Measurements from ENCODE around the gene PDXDC1. TPM values are rescaled to one million over a fixed set of nuclear protein-coding genes. Genes with fewer than 3 reads are reported as not detected.
"Not testable (repeated sequence)": the region's sequence is repeated elsewhere in the genome, so short reads cannot be mapped to it uniquely, and the experiment has no call there.

PDXDC1 gene
- total and polyA plus RNA-seq, 2 experiments from 2014 or later, result 77.6 to 84.6 TPM

DNA sequence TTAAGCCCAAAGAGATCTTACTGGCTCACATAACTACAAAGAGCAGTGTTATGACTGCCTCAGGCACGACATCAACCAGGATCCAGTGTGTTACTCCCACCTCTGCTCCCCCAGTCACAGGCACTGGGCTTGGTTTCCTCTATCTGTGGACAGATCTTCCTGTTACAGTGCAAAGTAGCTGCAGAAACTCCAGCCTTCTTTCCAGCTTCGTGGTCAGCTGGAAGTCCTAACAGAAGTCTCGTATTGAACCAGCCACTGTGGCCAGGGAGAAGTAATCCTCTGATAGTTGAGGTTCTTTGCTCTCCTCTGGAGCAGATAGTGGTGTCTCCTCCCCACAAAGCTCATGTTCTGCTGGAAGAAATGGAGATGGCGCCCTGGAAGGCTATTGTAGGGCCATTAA, 41.5 kb downstream of the PDXDC1 start:
- not testable (repeated sequence) for H3K27ac ChIP-seq; H3K4me3 ChIP-seq; H3K4me1 ChIP-seq (ENCODE audit: low read depth); H3K9me3 ChIP-seq (ENCODE audit: low read depth); H3K27me3 ChIP-seq
- peaks cover 32% of the 10 kb centered on the region for H3K36me3 ChIP-seq
- DNase-seq (ENCODE audit: low read depth in 1 of 2, low spot score in 1 of 2), result peak in 1 of 2 donors; percentile 28

DNA sequence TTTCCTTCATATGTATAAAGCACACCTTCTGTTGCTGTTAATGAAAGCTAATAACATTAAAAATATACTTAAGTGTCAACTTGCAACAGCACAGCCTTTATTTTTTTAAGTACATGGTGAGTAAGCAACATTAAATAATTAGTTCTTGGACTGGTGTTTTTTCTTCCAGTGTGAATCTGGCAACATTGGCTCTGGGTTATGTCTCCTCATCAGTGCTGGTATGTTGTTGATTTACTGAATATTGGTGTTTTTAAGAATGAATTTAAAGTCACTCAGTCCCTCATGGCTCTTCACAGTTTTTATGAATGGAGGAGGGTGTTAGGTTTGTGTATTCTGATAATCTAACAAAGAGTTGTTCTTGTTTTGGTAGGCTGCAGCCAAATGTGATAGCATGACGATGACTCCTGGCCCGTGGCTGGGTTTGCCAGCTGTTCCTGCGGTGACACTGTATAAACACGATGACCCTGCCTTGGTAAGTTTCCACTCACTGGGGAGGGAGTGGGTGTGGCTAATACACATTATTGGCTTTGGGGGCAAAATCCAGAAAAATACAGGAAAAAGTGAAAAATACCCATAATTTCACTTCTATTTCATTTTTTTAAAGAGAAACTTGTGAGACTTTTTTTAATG, 42.2 kb downstream of the PDXDC1 start:
- peaks cover 33% of the 10 kb centered on the region for H3K36me3 ChIP-seq
- not testable (repeated sequence) for H3K27me3 ChIP-seq; H3K27ac ChIP-seq; H3K9me3 ChIP-seq (ENCODE audit: low read depth); H3K4me3 ChIP-seq; H3K4me1 ChIP-seq (ENCODE audit: low read depth)
- DNase-seq (ENCODE audit: low read depth in 1 of 2, low spot score in 1 of 2), result peak in 1 of 2 donors; percentile 69

DNA sequence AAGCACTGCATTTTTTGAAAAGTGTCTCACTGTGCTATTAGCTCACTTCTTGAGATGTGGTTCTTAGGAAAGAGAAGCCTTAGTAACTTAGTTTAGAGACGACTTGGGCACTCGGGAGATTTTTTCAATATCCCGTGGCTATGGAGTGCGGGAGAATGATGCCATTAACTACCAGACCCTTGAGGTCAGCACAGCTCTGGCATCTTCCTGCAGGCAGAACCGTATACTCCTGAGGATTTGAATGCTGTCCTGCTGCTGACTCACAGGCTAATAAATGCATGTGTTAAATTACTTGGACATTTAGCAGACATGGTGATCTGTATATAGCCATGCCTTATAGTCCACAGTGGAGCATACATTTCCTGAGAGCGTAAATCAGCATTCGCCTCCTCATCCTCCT, 46.6 kb downstream of the PDXDC1 start:
- DNase-seq (ENCODE audit: low read depth in 1 of 2, low spot score in 1 of 2), result not testable (repeated sequence)

DNA sequence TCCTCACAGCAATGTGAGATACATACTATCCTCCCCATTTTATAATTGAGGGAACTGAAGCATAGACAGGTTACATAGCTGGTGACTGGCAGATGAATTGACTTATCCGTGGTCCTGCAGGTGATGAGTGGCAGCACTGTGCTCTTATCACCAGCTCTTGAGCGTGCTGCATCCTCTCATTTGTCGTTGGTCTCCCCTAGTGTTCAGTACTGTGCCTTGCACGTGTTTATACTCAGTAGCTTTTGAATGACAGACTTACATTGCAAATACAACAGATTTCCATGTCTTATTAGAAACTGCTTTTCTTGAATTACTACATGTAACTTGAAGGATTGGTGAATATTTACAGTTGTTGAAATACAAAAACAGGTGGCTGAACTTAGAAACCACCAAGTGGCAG, 47.4 kb downstream of the PDXDC1 start:
- H3K4me3 ChIP-seq; H3K9me3 ChIP-seq (ENCODE audit: low read depth); H3K27ac ChIP-seq; H3K27me3 ChIP-seq; H3K4me1 ChIP-seq (ENCODE audit: low read depth): not testable (repeated sequence)
- DNase-seq (ENCODE audit: low read depth in 1 of 2, low spot score in 1 of 2), result peak; percentile 33 to 59
- TF ChIP-seq, protein P1, sequence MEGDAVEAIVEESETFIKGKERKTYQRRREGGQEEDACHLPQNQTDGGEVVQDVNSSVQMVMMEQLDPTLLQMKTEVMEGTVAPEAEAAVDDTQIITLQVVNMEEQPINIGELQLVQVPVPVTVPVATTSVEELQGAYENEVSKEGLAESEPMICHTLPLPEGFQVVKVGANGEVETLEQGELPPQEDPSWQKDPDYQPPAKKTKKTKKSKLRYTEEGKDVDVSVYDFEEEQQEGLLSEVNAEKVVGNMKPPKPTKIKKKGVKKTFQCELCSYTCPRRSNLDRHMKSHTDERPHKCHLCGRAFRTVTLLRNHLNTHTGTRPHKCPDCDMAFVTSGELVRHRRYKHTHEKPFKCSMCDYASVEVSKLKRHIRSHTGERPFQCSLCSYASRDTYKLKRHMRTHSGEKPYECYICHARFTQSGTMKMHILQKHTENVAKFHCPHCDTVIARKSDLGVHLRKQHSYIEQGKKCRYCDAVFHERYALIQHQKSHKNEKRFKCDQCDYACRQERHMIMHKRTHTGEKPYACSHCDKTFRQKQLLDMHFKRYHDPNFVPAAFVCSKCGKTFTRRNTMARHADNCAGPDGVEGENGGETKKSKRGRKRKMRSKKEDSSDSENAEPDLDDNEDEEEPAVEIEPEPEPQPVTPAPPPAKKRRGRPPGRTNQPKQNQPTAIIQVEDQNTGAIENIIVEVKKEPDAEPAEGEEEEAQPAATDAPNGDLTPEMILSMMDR (IDR thresholded peaks at IDR 0.05; ENCODE audit: low read depth, low read length), result peak; percentile 38
- H3K36me3 ChIP-seq, result peaks cover 56% of the 10 kb centered on the region

More for the DNA sequence above, 46.6 kb downstream of the PDXDC1 start:
- H3K4me1 ChIP-seq (ENCODE audit: low read depth); H3K9me3 ChIP-seq (ENCODE audit: low read depth); H3K27me3 ChIP-seq; H3K4me3 ChIP-seq; H3K27ac ChIP-seq: not testable (repeated sequence)
- peaks cover 61% of the 10 kb centered on the region for H3K36me3 ChIP-seq

DNA sequence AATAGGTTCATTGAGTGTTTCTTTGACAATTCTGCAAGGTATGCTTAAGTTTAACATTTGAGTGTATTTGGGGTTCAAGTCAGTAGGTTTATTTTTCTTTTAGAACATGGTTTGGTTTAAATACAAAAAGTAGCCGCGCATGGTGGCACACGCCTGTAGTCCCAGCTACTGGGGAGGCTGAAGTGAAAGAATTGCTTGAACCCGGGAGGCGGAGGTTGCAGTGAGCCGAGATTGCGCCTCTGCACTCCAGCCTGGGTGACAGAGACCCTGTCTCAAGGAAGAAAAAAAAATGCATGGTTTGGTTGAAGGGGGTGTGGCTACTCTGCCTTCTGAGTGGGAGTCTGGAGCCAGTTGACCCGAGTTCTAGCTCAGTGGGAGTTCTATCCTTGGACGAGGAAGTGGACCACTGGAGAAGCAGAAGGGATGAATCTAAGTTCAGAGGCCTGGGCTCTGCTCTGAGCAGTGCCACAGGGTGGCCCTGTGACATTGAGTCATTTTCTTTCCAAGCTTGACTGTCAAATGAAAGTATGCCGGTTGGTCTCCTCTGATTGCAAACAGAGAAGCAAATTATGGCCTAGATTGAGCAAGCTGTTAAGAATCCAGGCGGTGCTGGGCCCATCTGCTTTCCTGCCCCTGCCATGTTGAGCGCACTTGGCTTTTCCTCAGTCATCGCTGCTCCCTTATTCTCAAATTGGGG, 48.7 kb downstream of the PDXDC1 start:
- not testable (repeated sequence) for H3K4me1 ChIP-seq (ENCODE audit: low read depth); H3K4me3 ChIP-seq; H3K27me3 ChIP-seq; H3K9me3 ChIP-seq (ENCODE audit: low read depth); H3K27ac ChIP-seq; DNase-seq (ENCODE audit: low read depth in 1 of 2, low spot score in 1 of 2)
- H3K36me3 ChIP-seq, result peaks cover 50% of the 10 kb centered on the region

DNA sequence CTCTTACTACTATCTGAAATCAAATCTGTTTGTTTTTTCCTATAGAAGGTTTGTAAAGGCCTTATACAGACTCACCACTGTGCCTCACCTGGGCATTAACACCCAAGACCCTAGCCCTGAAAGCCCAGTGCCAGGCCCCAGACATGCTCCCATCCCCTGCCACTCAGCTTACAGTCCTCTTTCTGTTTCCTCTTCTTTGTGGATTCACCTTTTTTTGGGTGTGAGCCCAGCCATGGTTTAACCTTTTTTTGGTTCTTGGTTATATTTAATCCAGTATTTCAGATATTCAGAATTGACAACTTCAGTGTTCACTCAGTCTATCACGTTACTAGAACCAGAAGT, 50.0 kb downstream of the PDXDC1 start:
- not testable (repeated sequence) for DNase-seq (ENCODE audit: low read depth in 1 of 2, low spot score in 1 of 2); H3K4me1 ChIP-seq (ENCODE audit: low read depth); H3K4me3 ChIP-seq; H3K27me3 ChIP-seq; H3K9me3 ChIP-seq (ENCODE audit: low read depth); H3K27ac ChIP-seq
- H3K36me3 ChIP-seq, result peaks cover 52% of the 10 kb centered on the region

DNA sequence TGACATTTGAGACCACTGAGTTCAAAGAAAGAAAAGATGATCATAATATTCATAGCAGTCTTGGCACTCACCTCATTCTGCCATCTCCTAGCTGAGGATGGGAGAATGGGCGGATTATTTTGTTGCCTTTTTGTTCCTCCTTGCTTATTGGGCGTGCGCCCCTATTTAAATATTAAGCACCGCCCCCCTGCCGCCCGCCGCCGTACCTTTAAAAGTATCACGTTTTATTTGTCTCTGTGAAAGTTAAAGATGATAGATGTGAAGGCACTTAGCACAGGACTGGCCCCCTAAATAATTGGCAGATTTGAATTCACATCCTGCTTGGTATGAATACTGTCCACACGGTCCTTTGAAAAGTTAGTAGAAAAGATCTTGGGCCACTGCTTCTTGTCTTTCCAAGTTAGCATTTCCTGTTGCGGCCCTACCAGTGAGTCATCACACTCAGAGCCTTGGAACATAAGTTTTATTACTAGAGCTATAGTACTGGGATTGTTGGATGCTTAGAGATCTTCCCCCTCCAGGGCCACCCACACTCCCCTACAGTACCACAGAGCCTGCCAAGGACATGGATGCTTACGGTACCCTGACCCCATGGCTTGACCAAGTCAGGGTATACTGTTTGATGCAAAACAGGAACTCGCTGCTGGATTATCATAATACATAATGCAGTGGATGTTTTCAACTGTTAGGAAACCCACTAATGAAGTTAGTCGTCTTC, 50.6 kb downstream of the PDXDC1 start:
- not testable (repeated sequence) for H3K4me1 ChIP-seq (ENCODE audit: low read depth); H3K27ac ChIP-seq; H3K9me3 ChIP-seq (ENCODE audit: low read depth); H3K27me3 ChIP-seq; H3K4me3 ChIP-seq
- H3K36me3 ChIP-seq, result peaks cover 51% of the 10 kb centered on the region
- peak in 1 of 2 donors; percentile 85 for DNase-seq (ENCODE audit: low read depth in 1 of 2, low spot score in 1 of 2)

DNA sequence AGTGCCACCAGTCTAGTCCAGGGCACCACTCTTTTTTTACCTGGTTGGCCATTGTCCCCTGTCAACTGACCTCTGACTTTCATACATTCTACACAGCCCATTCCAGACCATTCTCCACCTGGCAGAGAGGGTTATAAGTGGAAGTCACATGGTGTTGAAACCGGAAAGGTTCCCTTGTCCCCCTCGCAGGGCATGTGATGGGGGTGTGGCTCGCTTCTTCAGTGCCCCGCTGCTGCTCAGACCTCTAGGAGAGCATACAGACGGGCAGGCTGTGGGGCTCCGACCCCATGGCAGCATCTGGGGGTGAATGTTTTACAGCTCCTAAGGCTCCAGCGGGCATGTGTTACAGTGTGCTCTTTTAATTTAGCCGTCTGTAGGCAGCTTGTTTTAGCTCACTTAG, 52.2 kb downstream of the PDXDC1 start:
- not testable (repeated sequence) for H3K4me3 ChIP-seq; H3K4me1 ChIP-seq (ENCODE audit: low read depth); H3K9me3 ChIP-seq (ENCODE audit: low read depth); H3K27me3 ChIP-seq; H3K27ac ChIP-seq; DNase-seq (ENCODE audit: low read depth in 1 of 2, low spot score in 1 of 2)
- H3K36me3 ChIP-seq, result peaks cover 55% of the 10 kb centered on the region

DNA sequence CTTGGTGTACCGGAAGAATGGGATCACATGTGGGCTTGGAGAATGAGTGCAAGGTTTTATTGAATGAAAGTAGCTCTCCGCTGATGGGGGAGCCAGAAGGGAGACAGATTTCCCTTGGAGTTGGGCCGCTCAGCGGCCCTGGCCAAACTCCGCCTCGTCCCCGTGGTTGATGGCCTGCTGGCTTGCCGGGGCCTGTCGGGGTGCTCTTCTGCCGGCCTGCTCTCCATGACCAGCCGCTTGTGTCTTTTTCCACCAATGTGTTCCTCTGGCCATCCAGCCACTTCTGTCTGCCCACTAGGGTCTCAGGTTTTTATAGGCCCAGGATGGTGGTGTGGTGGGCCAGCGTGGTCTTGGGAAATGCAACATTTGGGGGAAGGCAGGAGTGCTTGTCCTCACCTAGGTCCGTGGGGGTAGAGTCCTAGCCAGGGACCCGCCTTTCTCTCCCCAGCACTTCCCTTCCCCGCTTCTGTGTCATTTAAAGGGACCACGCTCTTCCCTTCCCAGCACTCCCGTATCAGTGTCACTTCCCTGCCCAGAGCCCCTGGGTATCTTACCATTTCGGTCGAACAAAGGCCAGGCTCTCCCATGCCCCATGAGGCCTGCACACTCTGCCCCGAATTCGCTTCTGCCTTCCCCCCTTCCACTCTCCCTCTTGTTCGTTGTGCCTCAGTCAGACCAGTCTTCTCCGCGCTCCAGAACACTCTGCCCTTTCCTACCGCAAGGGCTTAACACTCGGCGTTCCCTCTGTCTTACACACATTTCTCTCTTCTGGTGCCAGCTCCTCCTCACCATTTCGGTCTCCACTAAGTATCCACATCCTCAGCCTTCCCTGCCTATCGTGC, 52.9 kb downstream of the PDXDC1 start:
- not testable (repeated sequence) for H3K4me1 ChIP-seq (ENCODE audit: low read depth); H3K4me3 ChIP-seq; H3K27ac ChIP-seq; H3K27me3 ChIP-seq; DNase-seq (ENCODE audit: low read depth in 1 of 2, low spot score in 1 of 2); H3K9me3 ChIP-seq (ENCODE audit: low read depth)
- H3K36me3 ChIP-seq, result peaks cover 49% of the 10 kb centered on the region

DNA sequence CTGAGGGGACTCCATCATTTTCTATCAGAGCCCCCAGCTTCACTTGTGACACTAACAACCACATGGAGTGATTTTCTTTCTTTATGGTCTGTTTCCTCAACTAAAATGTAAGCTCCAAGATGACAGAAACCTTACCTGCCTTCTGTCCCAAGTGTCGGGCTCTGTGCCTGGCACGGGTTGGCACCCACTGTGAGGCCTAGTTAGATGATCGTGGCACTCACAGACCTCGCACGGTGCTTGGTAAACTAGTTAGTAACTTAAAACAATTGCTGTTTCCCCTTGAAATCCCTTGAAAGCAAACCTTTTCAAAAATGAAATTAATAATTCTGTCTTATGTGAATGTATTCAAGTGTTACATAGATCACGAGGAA, 53.5 kb downstream of the PDXDC1 start:
- not testable (repeated sequence) for H3K4me1 ChIP-seq (ENCODE audit: low read depth)

DNA sequence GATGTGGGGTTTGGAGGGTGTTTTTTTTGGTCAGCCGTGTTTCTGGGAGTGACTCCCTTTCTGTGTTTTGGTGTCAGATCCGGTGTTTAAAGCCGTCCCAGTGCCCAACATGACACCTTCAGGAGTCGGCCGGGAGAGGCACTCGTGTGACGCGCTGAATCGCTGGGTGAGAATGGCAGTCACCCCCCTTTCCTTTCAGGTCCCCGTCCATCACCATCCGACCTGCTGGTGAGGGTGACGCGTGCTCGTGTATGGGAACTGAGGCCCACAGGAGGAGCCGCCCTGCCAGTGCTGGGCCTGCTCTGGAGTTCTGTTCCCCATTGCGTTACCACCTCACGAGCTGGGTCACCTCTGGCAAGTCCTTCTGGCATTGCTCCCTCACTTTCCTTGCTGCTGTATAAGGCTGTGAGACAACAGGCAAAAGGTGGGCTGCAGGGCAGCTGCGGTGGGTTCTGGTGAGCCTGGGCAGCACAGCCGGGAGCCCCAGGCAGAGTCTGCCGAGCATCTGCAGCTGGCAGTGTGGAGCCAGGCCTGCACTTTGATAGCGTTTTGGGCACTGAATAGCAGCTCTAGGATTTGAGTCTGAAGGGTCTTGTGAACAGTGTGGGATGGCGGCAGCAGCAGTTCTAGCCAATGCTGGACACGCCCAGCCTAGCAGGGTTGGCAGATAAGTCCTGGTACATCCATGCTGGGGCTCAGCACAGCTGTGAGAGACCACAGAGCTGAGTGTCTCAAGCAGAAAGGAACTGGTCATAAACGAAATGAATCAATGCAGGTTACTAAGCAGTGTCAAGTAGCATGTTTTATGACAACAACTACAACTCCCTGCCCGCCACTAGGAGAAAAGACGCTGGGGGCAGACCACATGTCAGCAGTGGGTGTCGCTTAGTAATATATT, 54.2 kb downstream of the PDXDC1 start:
- H3K9me3 ChIP-seq (ENCODE audit: low read depth); H3K27me3 ChIP-seq; DNase-seq (ENCODE audit: low read depth in 1 of 2, low spot score in 1 of 2); H3K4me3 ChIP-seq; H3K4me1 ChIP-seq (ENCODE audit: low read depth); H3K27ac ChIP-seq: not testable (repeated sequence)
- peaks cover 46% of the 10 kb centered on the region for H3K36me3 ChIP-seq

More for the DNA sequence above, 53.5 kb downstream of the PDXDC1 start:
- not testable (repeated sequence) for H3K9me3 ChIP-seq (ENCODE audit: low read depth); H3K27ac ChIP-seq; H3K27me3 ChIP-seq; H3K4me3 ChIP-seq; DNase-seq (ENCODE audit: low read depth in 1 of 2, low spot score in 1 of 2)
- peaks cover 46% of the 10 kb centered on the region for H3K36me3 ChIP-seq

DNA sequence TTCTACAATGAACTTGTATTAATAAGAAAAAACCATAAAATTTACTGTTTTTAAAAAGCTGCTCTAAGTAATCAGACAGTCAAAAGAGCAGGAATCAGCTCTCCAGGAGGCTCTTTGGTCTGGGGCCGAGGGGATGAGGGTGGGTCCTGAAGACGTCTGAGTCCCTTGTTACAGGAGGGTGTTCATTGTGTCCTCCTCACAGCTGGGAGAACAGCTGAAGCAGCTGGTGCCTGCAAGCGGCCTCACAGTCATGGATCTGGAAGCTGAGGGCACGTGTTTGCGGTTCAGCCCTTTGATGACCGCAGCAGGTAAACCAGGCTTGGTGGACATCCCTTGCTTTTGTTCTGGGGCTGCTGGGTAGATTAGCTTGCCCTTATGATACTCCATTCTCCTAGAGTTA, 54.9 kb downstream of the PDXDC1 start:
- not testable (repeated sequence) for H3K4me3 ChIP-seq; H3K4me1 ChIP-seq (ENCODE audit: low read depth); DNase-seq (ENCODE audit: low read depth in 1 of 2, low spot score in 1 of 2); H3K27me3 ChIP-seq; H3K27ac ChIP-seq; H3K9me3 ChIP-seq (ENCODE audit: low read depth)
- H3K36me3 ChIP-seq, result peaks cover 51% of the 10 kb centered on the region

All from cardiac muscle cell (in vitro differentiated cells and primary cell).